ENCODE data around the gene BRIX1. TPM values are rescaled to one million over a fixed set of nuclear protein-coding genes. Genes with fewer than 3 reads are reported as not detected.

The BRIX1 gene
- total and polyA plus RNA-seq, 2 donors (not counting 1 experiment from before 2014, with no cell fraction given) = 42.3 to 46.9 TPM

GRCh38 chr5:34898258-34898895 is 17.1 kb upstream of the BRIX1 start:
- no peaks in the 10 kb centered on the region for H4K20me1 ChIP-seq (ENCODE audit: control insufficient read depth, extremely low read depth, insufficient read depth, low read length)
- H3K4me3 ChIP-seq (replicated peaks in 1 of 4; ENCODE audit: control extremely low read depth in 1 of 4, insufficient read depth in 1 of 4, low read depth in 3 of 4, low read length in 4 of 4) = no peak overlapping the region
- H3K9me3 ChIP-seq (ENCODE audit: control insufficient read depth, insufficient read depth, low read depth, low read length) = no peaks in the 10 kb centered on the region
- no peak overlapping the region for H3K27ac ChIP-seq (ENCODE audit: insufficient read depth, low read length)
- TF ChIP-seq CTCF (conservative IDR thresholded peaks at IDR 0.05 in 1 of 2, IDR thresholded peaks at IDR 0.05 in 1 of 2; ENCODE audit: low read depth in 1 of 2, low read length in 2 of 2) (peak; percentile 90 to 93), EZH2 (IDR thresholded peaks at IDR 0.05; ENCODE audit: low read length, missing control alignments) (no peak)
- no peaks in the 10 kb centered on the region for H3K4me1 ChIP-seq (ENCODE audit: control insufficient read depth, extremely low read depth, insufficient read depth, low read length)
- no peak overlapping the region for H3K9ac ChIP-seq (ENCODE audit: insufficient read depth, low read length)
- no peaks in the 10 kb centered on the region for H3K36me3 ChIP-seq (ENCODE audit: control insufficient read depth, insufficient read depth, low read length)
- H3K27me3 ChIP-seq (ENCODE audit: control insufficient read depth, insufficient read depth, low read length) = no peaks in the 10 kb centered on the region
- H3K79me2 ChIP-seq (ENCODE audit: control insufficient read depth, insufficient read depth, low read length) = no peaks in the 10 kb centered on the region
- H2AFZ ChIP-seq (ENCODE audit: low read length) = no peak overlapping the region
- no peak overlapping the region for H3K4me2 ChIP-seq (ENCODE audit: extremely low read depth, insufficient read depth, low read length)
- peak; percentile 64 to 81 for DNase-seq (ENCODE audit: low read depth in 2 of 2)

- Histone ChIP-seq H3K27ac (ENCODE audit: insufficient read depth, low read length) (no peak overlapping the region), H3K4me1 (ENCODE audit: control insufficient read depth, extremely low read depth, insufficient read depth, low read length) (no peaks in the 10 kb centered on the region), H3K4me3 (replicated peaks in 1 of 4; ENCODE audit: control extremely low read depth in 1 of 4, insufficient read depth in 1 of 4, low read depth in 3 of 4, low read length in 4 of 4) (no peak overlapping the region), H4K20me1 (ENCODE audit: control insufficient read depth, extremely low read depth, insufficient read depth, low read length) (no peaks in the 10 kb centered on the region), H3K9me3 (ENCODE audit: control insufficient read depth, insufficient read depth, low read depth, low read length) (no peaks in the 10 kb centered on the region), H3K9ac (ENCODE audit: insufficient read depth, low read length) (no peak overlapping the region), H3K27me3 (ENCODE audit: control insufficient read depth, insufficient read depth, low read length) (no peaks in the 10 kb centered on the region), H3K4me2 (ENCODE audit: extremely low read depth, insufficient read depth, low read length) (no peak overlapping the region), H3K36me3 (ENCODE audit: control insufficient read depth, insufficient read depth, low read length) (no peaks in the 10 kb centered on the region), H2AFZ (ENCODE audit: low read length) (no peak overlapping the region), H3K79me2 (ENCODE audit: control insufficient read depth, insufficient read depth, low read length) (no peaks in the 10 kb centered on the region)
- TF ChIP-seq EZH2 (IDR thresholded peaks at IDR 0.05; ENCODE audit: low read length, missing control alignments) (no peak), CTCF (conservative IDR thresholded peaks at IDR 0.05 in 1 of 2, IDR thresholded peaks at IDR 0.05 in 1 of 2; ENCODE audit: low read depth in 1 of 2, low read length in 2 of 2) (no peak)
- DNase-seq (ENCODE audit: low read depth in 2 of 2) = no peak
These were observed 16.4 kb upstream of the BRIX1 start for GRCh38 chr5:34899066-34899465.

- no peak for TF ChIP-seq EZH2 (IDR thresholded peaks at IDR 0.05; ENCODE audit: low read length, missing control alignments)
- no peak for TF ChIP-seq CTCF (conservative IDR thresholded peaks at IDR 0.05 in 1 of 2, IDR thresholded peaks at IDR 0.05 in 1 of 2; ENCODE audit: low read depth in 1 of 2, low read length in 2 of 2)
- H3K79me2 ChIP-seq (ENCODE audit: control insufficient read depth, insufficient read depth, low read length) = no peaks in the 10 kb centered on the region
- no peaks in the 10 kb centered on the region for H3K4me1 ChIP-seq (ENCODE audit: control insufficient read depth, extremely low read depth, insufficient read depth, low read length)
These were observed 14.9 kb upstream of the BRIX1 start for GRCh38 chr5:34900652-34901051.

More at GRCh38 chr5:34900652-34901051, 14.9 kb upstream of the BRIX1 start:
- no peak overlapping the region for H2AFZ ChIP-seq (ENCODE audit: low read length)
- no peaks in the 10 kb centered on the region for H4K20me1 ChIP-seq (ENCODE audit: control insufficient read depth, extremely low read depth, insufficient read depth, low read length)
- H3K9me3 ChIP-seq (ENCODE audit: control insufficient read depth, insufficient read depth, low read depth, low read length) = no peaks in the 10 kb centered on the region
- no peaks in the 10 kb centered on the region for H3K36me3 ChIP-seq (ENCODE audit: control insufficient read depth, insufficient read depth, low read length)
- H3K4me2 ChIP-seq (ENCODE audit: extremely low read depth, insufficient read depth, low read length) = no peak overlapping the region
- no peak for DNase-seq (ENCODE audit: low read depth in 2 of 2)
- no peak overlapping the region for H3K9ac ChIP-seq (ENCODE audit: insufficient read depth, low read length)
- H3K4me3 ChIP-seq (replicated peaks in 1 of 4; ENCODE audit: control extremely low read depth in 1 of 4, insufficient read depth in 1 of 4, low read depth in 3 of 4, low read length in 4 of 4) = no peak overlapping the region
- no peaks in the 10 kb centered on the region for H3K27me3 ChIP-seq (ENCODE audit: control insufficient read depth, insufficient read depth, low read length)
- H3K27ac ChIP-seq (ENCODE audit: insufficient read depth, low read length) = no peak overlapping the region
